Endothelial cell of umbilical vein (primary cell): Measurements from ENCODE around the gene FSTL4.

Experiments used
- EZH2 ChIP-seq: IDR thresholded peaks from 2 replicates; pipeline ENCODE4 v1.6.1; 2012; ENCODE audit warnings: borderline replicate concordance, low read depth, mild to moderate bottlenecking, moderate library complexity, low read length, inconsistent platforms; ENCODE audit not compliant: severe bottlenecking
- FOS ChIP-seq: IDR thresholded peaks from 2 replicates; pipeline ENCODE4 v1.6.1; 2011; ENCODE audit warnings: mild to moderate bottlenecking, low read length, moderate library complexity, borderline replicate concordance; ENCODE audit not compliant: insufficient read depth
- JUN ChIP-seq: IDR thresholded peaks from 2 replicates; pipeline ENCODE4 v1.6.1; 2011; ENCODE audit warnings: borderline replicate concordance, low read depth; ENCODE audit not compliant: insufficient read length, insufficient read depth
- MAX ChIP-seq: IDR thresholded peaks from 2 replicates; pipeline ENCODE4 v1.6.1; 2011; ENCODE audit not compliant: insufficient read depth, insufficient read length
- POLR2A ChIP-seq: IDR thresholded peaks from 2 replicates; pipeline ENCODE4 v1.6.1; 2012; ENCODE audit warnings: low read depth, mild to moderate bottlenecking, control low read depth, low read length
- POLR2AphosphoS5 ChIP-seq: IDR thresholded peaks from 2 replicates; pipeline ENCODE4 v1.6.1; 2012; ENCODE audit warnings: low read depth, mild to moderate bottlenecking, control low read depth, low read length, moderate library complexity; ENCODE audit not compliant: insufficient read depth
- TF ChIP-seq, protein P1 (sequence below), 2 donors: IDR thresholded peaks; 1 replicate in 1 of 2; 2 replicates in 1 of 2; pipeline ENCODE4 v1.5.1; 2011; ENCODE audit warnings: low read length in 2 of 2, mild to moderate bottlenecking in 2 of 2, moderate library complexity in 2 of 2, control low read depth in 1 of 2, inconsistent platforms in 1 of 2, low read depth in 1 of 2; ENCODE audit not compliant: insufficient read depth in 1 of 2; ENCODE audit errors: extremely low read depth in 1 of 2

DNA sequence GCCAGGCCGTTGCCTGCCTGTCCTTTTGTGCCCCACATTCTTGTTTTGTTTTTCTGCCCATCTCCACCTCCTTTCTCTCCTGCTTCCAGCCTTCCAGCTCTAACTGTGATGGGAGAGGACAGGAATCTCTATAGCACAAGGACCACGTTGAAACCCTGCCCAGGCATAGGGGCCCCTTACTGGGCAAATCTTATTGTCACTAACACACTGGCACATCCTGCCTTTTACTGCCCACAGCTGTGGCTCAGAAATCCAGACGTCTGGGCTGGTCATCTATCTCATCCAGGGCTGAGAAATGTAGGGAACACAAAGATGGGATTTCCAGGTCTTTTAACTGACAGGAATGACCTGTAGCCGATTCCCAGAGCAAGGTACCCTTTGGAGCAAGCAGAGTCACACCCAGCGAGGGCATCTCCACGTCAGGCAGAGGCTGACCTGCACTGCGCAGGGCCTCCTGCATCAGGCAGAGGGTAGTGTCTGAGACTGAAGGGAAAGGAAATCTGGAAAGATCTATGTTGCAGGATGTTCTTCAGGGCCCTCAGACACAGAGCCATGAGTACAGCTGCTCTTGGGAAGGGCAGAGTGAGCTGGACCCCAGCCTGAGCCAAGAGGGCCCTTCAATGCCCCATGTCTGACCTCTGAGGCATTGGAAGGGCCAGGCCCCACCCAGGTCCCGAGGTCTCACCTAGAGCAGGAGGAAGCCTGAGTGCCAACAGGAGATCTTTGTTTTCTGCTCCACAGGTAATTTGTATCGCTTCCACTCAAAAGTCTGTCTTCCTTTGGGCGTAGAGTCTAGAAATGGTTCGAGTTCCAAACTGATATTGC is 278.8 kb downstream of the FSTL4 start:
- TF ChIP-seq, protein P1, sequence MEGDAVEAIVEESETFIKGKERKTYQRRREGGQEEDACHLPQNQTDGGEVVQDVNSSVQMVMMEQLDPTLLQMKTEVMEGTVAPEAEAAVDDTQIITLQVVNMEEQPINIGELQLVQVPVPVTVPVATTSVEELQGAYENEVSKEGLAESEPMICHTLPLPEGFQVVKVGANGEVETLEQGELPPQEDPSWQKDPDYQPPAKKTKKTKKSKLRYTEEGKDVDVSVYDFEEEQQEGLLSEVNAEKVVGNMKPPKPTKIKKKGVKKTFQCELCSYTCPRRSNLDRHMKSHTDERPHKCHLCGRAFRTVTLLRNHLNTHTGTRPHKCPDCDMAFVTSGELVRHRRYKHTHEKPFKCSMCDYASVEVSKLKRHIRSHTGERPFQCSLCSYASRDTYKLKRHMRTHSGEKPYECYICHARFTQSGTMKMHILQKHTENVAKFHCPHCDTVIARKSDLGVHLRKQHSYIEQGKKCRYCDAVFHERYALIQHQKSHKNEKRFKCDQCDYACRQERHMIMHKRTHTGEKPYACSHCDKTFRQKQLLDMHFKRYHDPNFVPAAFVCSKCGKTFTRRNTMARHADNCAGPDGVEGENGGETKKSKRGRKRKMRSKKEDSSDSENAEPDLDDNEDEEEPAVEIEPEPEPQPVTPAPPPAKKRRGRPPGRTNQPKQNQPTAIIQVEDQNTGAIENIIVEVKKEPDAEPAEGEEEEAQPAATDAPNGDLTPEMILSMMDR (IDR thresholded peaks at IDR 0.05; ENCODE audit: extremely low read depth in 1 of 2, insufficient read depth in 1 of 2, low read depth in 1 of 2, low read length in 2 of 2), result no peak
- TF ChIP-seq POLR2A (no peak), MAX (no peak), EZH2 (no peak), POLR2AphosphoS5 (no peak), FOS (no peak), JUN (no peak)
